ENCODE data around the gene GNB4. TPM values are rescaled to one million over a fixed set of nuclear protein-coding genes. Genes with fewer than 3 reads are reported as not detected.

GNB4 gene
- total RNA-seq, 6 donors from 2014 or later: 19.8 to 45.2 (median 28.6) TPM

Small RNA genes lying within 50 kb of the gene (small RNA-seq; reads per million reads assigned to genes)
- gene AC007620.1: 0 reads per million in 4 donors

Other genes starting within 250 kb of the GNB4 start
- 1 to 10 TPM; 1.3 to 3.1 (median 2.0) TPM for gene KCNMB3, start 200.4 kb downstream of the GNB4 start, total RNA-seq
- gene ZNF639, start 128.4 kb downstream of the GNB4 start, total RNA-seq: 10 to 100 TPM; 12.0 to 57.3 (median 23.7) TPM
- gene MFN1, start 103.8 kb downstream of the GNB4 start, total RNA-seq: 10 to 100 TPM; 36.0 to 62.6 (median 47.8) TPM
- 10 to 100 TPM; 17.2 to 47.3 (median 30.7) TPM for gene ACTL6A, start 111.5 kb upstream of the GNB4 start, total RNA-seq
- gene MRPL47, start 153.2 kb upstream of the GNB4 start, total RNA-seq: 10 to 100 TPM in 5 of 6 donors, 1 to 10 TPM in 1; 3.1 to 27.7 (median 22.9) TPM
- gene NDUFB5, start 153.3 kb upstream of the GNB4 start, total RNA-seq: 10 to 100 TPM; 32.6 to 92.2 (median 62.3) TPM
- gene USP13, start 201.6 kb upstream of the GNB4 start, total RNA-seq: 10 to 100 TPM; 14.4 to 34.6 (median 27.8) TPM